GM18861 (cell line): ENCODE data around the gene KDM7A.
A peak's percentile ranks its signal among the peaks of the same experiment; 100 is the strongest.
"Not testable (repeated sequence)": the region's sequence is repeated elsewhere in the genome, so short reads cannot be mapped to it uniquely, and the experiment has no call there.

ENCODE experiments used
- ATAC-seq: cut with Tn5 transposase; IDR thresholded peaks from one replicate; pipeline ENCODE4 v1.9.1; 2021; ENCODE audit not compliant: unreplicated experiment

Gene KDM7A

DNA sequence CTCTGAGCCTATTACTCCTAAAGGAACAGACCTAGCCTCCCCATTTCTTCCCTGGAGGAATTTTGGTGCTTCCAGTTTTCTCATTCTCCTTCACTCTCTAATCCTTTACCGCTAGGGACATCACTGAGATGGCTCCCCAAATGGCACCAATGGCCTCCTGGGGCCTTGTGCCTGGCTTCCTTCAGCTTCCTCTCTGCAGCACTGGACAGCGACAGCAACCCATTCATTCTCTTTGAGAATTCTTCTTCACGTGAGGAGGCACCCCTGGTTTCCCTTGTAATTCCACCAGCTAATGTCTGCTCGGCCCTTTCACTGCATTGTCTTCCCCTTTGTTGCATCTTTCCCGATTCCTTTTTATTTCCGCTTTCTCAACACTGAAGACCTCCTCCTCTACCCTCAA lies 24.6 kb upstream of the KDM7A start:
- ATAC-seq = no peak

DNA sequence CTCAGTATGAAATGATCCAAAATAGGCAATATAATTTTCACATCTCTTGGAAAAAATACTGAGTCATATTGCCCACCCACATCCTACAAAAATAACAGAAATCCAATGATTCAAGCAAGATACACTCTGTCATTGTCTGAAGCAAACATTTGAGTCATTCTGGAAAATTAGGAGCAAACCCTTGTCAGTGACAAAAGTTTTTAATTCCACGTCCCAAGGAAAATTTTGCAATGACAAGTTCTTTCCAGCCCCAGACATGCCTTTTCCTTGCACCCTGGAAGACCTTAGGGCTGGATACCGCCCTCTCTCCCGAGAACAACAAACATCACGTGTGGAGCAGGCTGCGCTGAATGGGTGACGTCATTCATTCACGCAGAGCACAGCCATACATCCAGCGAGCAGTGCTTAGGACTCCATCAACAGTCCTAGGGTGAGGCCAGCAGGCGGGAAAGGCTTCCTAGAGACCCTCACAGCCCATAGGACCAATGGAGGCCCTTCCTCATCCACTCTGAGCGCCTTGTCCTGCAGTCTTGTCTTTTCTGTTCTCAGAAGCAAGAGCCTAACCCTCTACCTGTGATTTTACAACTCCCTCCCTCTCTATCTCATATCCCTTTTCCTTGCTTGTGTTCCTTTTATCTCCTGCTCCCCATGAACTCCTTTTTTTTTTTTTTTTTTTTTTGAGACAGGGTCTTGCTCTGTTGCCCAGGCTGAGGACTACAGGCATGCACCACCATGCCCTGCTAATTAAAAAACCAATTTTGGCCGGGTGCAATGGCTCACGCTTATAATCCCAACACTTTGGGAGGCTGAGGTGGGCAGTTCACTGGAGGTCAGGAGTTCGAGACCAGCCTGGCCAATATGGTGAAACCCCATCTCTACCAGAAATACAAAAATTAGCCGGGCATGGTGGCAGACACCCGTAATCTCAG lies 23.5 kb upstream of the KDM7A start:
- ATAC-seq = no peak

DNA sequence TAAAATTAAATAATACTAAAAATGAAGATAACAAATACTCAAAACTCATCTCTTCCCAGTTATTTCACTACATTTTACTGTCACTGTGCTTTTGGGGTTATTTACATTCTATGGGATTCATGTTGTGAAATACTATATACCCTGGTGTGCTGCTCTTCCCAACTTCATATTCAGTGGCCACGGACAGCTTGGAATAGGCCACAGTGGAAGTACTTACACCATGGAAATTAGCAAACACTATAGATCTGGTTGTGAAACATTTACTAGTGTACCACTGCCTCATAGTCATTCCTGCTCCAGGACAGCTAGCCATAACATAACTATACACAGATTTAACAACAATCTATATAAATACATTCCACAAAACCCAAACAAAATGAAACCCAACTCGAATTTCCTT lies 21.2 kb upstream of the KDM7A start:
- no peak for ATAC-seq

DNA sequence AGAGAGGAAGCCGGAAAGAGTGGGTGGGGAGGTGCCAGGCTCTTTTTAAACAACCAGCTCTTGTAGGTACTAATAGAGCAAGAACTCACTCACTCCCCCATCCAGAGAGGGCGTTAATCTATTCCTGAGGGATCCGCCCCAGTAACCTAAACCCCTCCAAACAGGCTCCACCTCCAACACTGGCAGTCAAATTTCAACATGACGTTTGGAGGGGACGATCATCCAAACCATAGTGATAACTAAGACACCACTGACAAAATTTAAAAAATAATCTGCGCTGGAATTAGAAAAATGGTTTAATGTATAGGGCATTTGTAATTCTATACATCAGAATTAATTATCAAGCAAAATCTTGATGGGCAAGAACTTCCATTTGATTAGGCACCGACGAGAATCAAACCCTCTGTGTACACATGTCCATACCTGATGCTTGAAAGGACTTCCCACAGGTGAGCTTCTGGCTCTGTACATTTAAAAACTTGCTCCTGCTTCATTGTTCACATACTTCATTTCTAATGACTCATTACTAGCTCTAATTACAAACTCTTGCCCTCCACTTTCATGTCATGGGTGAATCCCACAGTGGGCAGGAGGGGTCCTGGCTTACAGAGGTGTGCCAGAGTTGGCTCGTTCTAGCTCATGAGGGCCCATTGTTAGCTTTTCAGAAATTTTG lies 20.6 kb upstream of the KDM7A start:
- ATAC-seq = no peak

- no peak for ATAC-seq
Measured at GRCh38 chr7:140196361-140197217, 19.8 kb upstream of the KDM7A start.

DNA sequence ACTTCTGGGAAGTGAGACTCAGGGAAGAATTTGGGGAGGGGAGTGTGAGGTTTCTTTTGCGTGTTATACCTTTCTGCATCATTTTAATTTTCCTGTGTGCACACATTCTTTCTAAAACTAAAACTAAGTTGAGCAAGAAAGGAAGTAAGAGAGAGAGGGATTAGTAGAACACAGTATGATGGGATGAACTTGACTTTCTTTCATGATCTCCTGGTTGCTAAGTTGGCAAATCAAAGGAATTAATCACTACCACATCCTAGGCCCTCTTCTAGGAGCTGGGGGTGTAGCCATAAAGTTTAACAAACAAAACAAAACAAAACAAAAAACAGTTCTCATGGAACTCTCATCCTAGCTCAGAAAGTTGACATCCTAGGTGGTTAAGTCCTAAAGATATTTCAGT lies 19.1 kb upstream of the KDM7A start:
- ATAC-seq = no peak

DNA sequence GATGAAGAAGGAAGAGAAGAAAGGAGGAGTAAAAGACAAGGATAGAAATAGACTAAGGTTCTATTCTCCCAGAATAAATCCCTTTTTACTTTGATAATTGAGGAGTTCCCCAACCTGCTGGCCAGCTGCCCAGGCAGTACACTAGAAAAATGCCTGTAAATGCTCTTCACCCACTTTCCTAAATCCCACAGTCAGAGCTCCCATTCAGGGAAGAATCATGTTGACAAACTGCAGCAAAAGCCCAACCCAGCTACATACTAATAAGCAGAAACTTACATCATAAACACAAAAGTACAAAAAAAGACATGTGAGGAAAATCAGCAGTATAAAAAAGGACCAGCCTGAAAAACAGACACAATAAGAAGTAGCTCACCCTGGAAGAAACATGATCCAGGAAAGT lies 15.8 kb upstream of the KDM7A start:
- no peak for ATAC-seq

GRCh38 chr7:140192176-140192575 lies 15.4 kb upstream of the KDM7A start:
- ATAC-seq = no peak

- no peak for ATAC-seq
Measured at GRCh38 chr7:140190588-140190987, 13.8 kb upstream of the KDM7A start.

DNA sequence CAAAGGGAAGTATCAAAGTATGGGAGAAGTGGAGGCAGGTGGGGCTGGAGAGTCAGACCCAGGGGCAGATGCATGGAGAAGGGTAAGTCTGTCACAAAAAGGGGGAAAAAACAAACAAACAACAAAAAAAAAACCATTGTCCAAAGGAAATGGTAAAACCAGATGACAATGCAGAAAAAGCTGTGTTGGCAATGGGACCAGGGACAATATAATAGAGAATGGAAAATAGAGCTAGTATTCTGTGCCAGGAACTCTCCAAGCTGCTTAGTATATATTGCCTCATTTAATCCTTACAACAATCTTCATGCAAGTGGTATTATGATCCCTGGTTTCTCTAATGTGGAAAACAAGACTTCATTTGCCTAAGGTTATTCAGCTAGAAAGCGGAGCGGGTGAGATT lies 13.1 kb upstream of the KDM7A start:
- ATAC-seq = no peak

DNA sequence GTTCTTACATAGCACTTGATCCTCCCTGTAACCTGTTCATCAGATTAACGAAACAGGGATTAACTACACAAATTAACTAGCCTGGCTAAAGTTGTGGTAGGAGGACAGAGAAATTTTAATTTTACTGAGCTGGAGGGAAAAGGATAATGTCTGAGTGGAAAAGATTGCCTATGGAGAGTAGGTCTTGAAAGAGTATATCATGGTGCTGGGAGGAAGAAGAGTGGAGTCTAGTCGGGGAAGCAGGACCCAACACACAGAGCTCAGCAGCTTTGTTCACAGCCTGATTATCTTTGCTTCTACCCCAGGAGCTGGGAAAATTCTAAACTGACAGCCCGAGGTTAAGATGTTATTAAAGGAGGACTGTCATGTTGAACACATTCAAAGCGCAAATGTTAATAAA lies 6.1 kb upstream of the KDM7A start:
- ATAC-seq = no peak

- no peak for ATAC-seq
Measured at GRCh38 chr7:140179339-140179738, 2.6 kb upstream of the KDM7A start.

- ATAC-seq = no peak
Measured at GRCh38 chr7:140176122-140176701, 571 bp downstream of the KDM7A start.

- ATAC-seq = peak; percentile 36
Measured at GRCh38 chr7:140175221-140176121, 1.3 kb downstream of the KDM7A start.

DNA sequence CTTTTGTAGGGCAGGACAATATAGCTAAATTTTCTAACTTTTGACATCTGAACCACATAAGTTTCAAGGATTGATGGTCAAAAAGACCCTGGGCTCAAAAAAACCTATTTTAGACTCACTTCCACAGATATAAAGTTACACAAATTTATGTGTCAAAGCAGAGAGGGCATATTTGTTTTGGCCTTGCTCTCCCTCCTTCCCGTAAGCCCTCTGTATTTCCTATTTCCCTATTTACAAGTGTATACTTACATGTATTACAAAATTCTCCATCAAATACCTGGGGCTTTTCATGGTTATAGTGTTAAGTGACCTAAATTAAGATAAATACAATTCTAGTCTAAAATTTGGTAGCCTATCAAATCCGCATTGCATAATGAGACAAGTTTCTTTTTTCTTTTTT lies 2.6 kb downstream of the KDM7A start:
- no peak for ATAC-seq

GRCh38 chr7:140170375-140170774 lies 6.4 kb downstream of the KDM7A start:
- no peak for ATAC-seq

- no peak for ATAC-seq
Measured at GRCh38 chr7:140168816-140169215, 8.0 kb downstream of the KDM7A start.

DNA sequence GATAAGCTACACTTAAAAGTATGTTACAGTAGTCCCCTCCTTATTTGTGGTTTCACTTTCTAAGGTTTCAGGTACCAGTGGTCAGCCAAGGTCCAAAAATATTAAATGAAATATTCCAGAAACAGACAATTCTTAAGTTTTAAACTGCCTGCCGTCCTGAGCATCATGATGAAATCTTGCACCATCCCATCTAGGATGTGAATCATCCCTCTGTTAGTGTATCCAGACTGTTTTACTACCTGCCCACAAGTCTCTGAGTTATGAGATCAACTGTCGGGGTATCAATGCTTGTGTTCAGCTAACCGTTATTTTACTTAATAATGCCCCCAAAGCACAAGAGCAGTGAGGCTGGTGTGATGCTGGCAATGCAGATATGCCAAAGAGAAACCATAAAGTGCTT lies 11.4 kb downstream of the KDM7A start:
- no peak for ATAC-seq

DNA sequence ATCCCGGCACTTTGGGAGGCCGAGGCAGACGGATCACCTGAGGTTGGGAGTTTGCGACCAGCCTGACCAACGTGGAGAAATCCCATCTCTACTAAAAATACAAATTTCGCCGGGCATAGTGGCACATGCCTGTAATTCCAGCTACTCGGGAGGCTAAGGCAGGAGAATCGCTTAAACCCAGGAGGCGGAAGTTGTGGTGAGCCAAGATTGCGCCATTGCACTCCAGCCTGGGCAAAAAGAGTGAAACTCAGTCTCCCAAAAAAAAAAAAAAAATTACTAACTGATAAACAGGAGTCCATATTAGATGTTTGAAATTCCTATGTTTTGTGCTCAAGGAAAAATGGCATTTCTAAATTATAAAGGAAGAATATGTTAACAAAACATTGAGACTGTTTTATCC lies 14.7 kb downstream of the KDM7A start:
- ATAC-seq = not testable (repeated sequence)

DNA sequence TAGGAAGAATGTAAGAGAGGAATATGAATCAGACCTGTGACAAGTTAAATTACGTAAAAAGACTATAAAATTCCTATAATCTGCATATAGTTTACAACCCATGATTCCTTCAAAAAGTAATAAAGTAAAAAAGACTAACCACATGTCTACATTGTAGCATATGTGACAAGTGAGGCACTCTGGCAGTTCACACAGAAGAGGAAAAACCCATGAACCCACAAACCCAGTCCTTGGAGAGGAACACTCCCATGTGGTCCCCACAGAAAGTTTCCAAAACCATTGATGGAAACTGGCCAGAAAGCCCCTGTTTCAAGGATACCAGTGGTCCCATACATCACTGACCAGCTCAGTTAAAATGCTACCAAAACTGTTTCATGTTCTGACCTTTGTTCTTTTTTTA lies 15.7 kb downstream of the KDM7A start:
- ATAC-seq = no peak
